IMR-90 (cell line): Measurements from ENCODE around the gene HECTD1. TPM values are rescaled to one million over a fixed set of nuclear protein-coding genes. Genes with fewer than 3 reads are reported as not detected.

Experiments used
- ATAC-seq: fragments of 200-7000 bp; cut with Tn5 transposase; 2 replicates; pipeline ENCODE4 v1.9.1; 2020; ENCODE audit warnings: low read depth, mild to moderate bottlenecking, moderate library complexity
- BruUV-seq: library from RNA; stranded (reverse); fragments of 400-500 nt; replicated peaks from 2 replicates; lab custom pipeline; 2021; lab: Mats Ljungman, UMichigan
- CTCF ChIA-PET: fragments of 300-600 bp; formaldehyde crosslinking; extraction: SDS; loops from one replicate; lab custom pipeline; 2021; ENCODE audit warnings: antibody characterized with exemption; lab: Yijun Ruan, JAX
- POLR2A ChIA-PET: fragments of 300-600 bp; sonication (Branson Sonifier 250); formaldehyde crosslinking; loops from one replicate; lab custom pipeline; 2022; ENCODE audit warnings: antibody characterized with exemption; ENCODE audit not compliant: unreplicated experiment; lab: Charles Lee
- DNase-seq: peaks from one replicate; pipeline ENCODE4 v3.0.0; 2013
- H2AFZ ChIP-seq: replicated peaks from 2 replicates; pipeline ENCODE3; 2013; ENCODE audit warnings: low read length, mild to moderate bottlenecking; ENCODE audit not compliant: poor library complexity
- H2AK5ac ChIP-seq: 2 replicates; pipeline ENCODE4 v1.6.1; 2013; ENCODE audit warnings: low read depth, low read length, inconsistent platforms
- H2AK9ac ChIP-seq: replicated peaks from 2 replicates; pipeline ENCODE3; 2013; ENCODE audit warnings: mild to moderate bottlenecking, low read depth, low read length, moderate library complexity; ENCODE audit not compliant: poor library complexity
- H2BK120ac ChIP-seq: 2 replicates; pipeline ENCODE4 v1.6.1; 2013; ENCODE audit warnings: low read depth, low read length, inconsistent platforms
- H2BK15ac ChIP-seq: 3 replicates; pipeline ENCODE4 v1.6.1; 2013; ENCODE audit warnings: low read depth, low read length, inconsistent platforms
- H2BK20ac ChIP-seq: 2 replicates; pipeline ENCODE4 v1.6.1; 2013; ENCODE audit warnings: low read depth, mild to moderate bottlenecking, inconsistent platforms, low read length, moderate library complexity
- H2BK5ac ChIP-seq: 2 replicates; pipeline ENCODE4 v1.6.1; 2013; ENCODE audit warnings: mild to moderate bottlenecking, low read depth, low read length, inconsistent platforms; ENCODE audit not compliant: poor library complexity, severe bottlenecking
- H3K14ac ChIP-seq: replicated peaks from 2 replicates; pipeline ENCODE4 v1.6.1; 2013; ENCODE audit warnings: low read depth, low read length, inconsistent platforms
- H3K18ac ChIP-seq: 2 replicates; pipeline ENCODE4 v1.6.1; 2013; ENCODE audit warnings: low read depth, low read length, control low read depth
- H3K23ac ChIP-seq: 2 replicates; pipeline ENCODE4 v1.6.1; 2013; ENCODE audit warnings: low read depth, low read length, inconsistent platforms
- H3K27ac ChIP-seq: 2 replicates; pipeline ENCODE4 v1.5.1; 2013; ENCODE audit warnings: mild to moderate bottlenecking, control low read depth, low read length; ENCODE audit not compliant: insufficient read depth
- H3K27me3 ChIP-seq: 2 replicates; pipeline ENCODE4 v1.6.1; 2013; ENCODE audit warnings: low read length; ENCODE audit not compliant: control insufficient read depth, insufficient read depth
- H3K36me3 ChIP-seq: 2 replicates; pipeline ENCODE4 v1.6.1; 2013; ENCODE audit warnings: low read length, mixed read lengths; ENCODE audit not compliant: control insufficient read depth, insufficient read depth
- H3K4ac ChIP-seq: 2 replicates; pipeline ENCODE4 v1.6.1; 2013; ENCODE audit warnings: low read depth, low read length, inconsistent platforms
- H3K4me1 ChIP-seq: 2 replicates; pipeline ENCODE4 v1.6.1; 2013; ENCODE audit warnings: low read length, mixed read lengths; ENCODE audit not compliant: control insufficient read depth, insufficient read depth
- H3K4me2 ChIP-seq: 2 replicates; pipeline ENCODE4 v1.6.1; 2013; ENCODE audit warnings: low read depth, mild to moderate bottlenecking, control low read depth, low read length, moderate library complexity
- H3K4me3 ChIP-seq: 2 replicates; pipeline ENCODE4 v1.5.1; 2013; ENCODE audit warnings: low read depth, mild to moderate bottlenecking, control low read depth, low read length, moderate library complexity; ENCODE audit not compliant: insufficient read depth
- H3K56ac ChIP-seq: 2 replicates; pipeline ENCODE4 v1.6.1; 2013; ENCODE audit warnings: low read length, inconsistent platforms; ENCODE audit not compliant: insufficient read depth; ENCODE audit errors: extremely low read depth
- H3K79me1 ChIP-seq, 2 experiments: 2 replicates each; pipeline ENCODE4 v1.6.1; 2013; ENCODE audit warnings: low read length in 2 of 2, inconsistent platforms in 1 of 2, low read depth in 1 of 2
- H3K9ac ChIP-seq: 2 replicates; pipeline ENCODE4 v1.6.1; 2013; ENCODE audit warnings: low read depth, low read length, control low read depth
- H3K9me1 ChIP-seq: 2 replicates; pipeline ENCODE4 v1.6.1; 2013; ENCODE audit warnings: low read length, inconsistent platforms; ENCODE audit not compliant: insufficient read depth
- H3K9me3 ChIP-seq: 2 replicates; pipeline ENCODE4 v1.6.1; 2013; ENCODE audit warnings: low read length; ENCODE audit not compliant: control insufficient read depth, insufficient read depth
- H4K20me1 ChIP-seq: 2 replicates; pipeline ENCODE4 v1.6.1; 2013; ENCODE audit warnings: low read length, inconsistent platforms; ENCODE audit not compliant: insufficient read depth
- H4K5ac ChIP-seq: 2 replicates; pipeline ENCODE4 v1.6.1; 2013; ENCODE audit warnings: mild to moderate bottlenecking, low read depth, low read length, control low read depth
- H4K8ac ChIP-seq, 2 experiments: 2 replicates each; pipeline ENCODE4 v1.6.1; 2013; ENCODE audit warnings: low read depth in 2 of 2, low read length in 2 of 2, control low read depth in 1 of 2, inconsistent platforms in 1 of 2
- H4K91ac ChIP-seq: 2 replicates; pipeline ENCODE4 v1.6.1; 2013; ENCODE audit warnings: low read depth, low read length, inconsistent platforms; ENCODE audit not compliant: insufficient read depth
- CEBPB ChIP-seq: IDR thresholded peaks from 2 replicates; pipeline ENCODE4 v1.6.1; 2012; ENCODE audit warnings: low read depth, low read length, improper control_type of control experiment
- CTCF ChIP-seq: conservative IDR thresholded peaks from 2 replicates; pipeline ENCODE4 v1.5.1; 2012; ENCODE audit warnings: mild to moderate bottlenecking, low read depth, low read length, improper control_type of control experiment
- FOS ChIP-seq: fragments of 150-350 bp; IDR thresholded peaks from 2 replicates; pipeline ENCODE4 v1.6.1; 2016; ENCODE audit warnings: low read depth, low read length
- MAFK ChIP-seq: IDR thresholded peaks from 2 replicates; pipeline ENCODE4 v1.6.1; 2012; ENCODE audit warnings: low read depth, low read length, improper control_type of control experiment
- MAZ ChIP-seq: IDR thresholded peaks from 2 replicates; pipeline ENCODE4 v1.6.1; 2012; ENCODE audit warnings: low read depth, mild to moderate bottlenecking, low read length, improper control_type of control experiment, moderate library complexity, borderline replicate concordance
- MXI1 ChIP-seq: IDR thresholded peaks from 2 replicates; pipeline ENCODE4 v1.6.1; 2012; ENCODE audit warnings: low read depth, mild to moderate bottlenecking, low read length, moderate library complexity, borderline replicate concordance
- NFE2L2 ChIP-seq: fragments of 150-350 bp; IDR thresholded peaks from 2 replicates; pipeline ENCODE4 v1.6.1; 2016; ENCODE audit warnings: low read depth, mild to moderate bottlenecking, low read length
- RCOR1 ChIP-seq: IDR thresholded peaks from 2 replicates; pipeline ENCODE4 v1.6.1; 2012; ENCODE audit warnings: mild to moderate bottlenecking, low read length, improper control_type of control experiment; ENCODE audit not compliant: insufficient replicate concordance
- RFX5 ChIP-seq: IDR thresholded peaks from 2 replicates; pipeline ENCODE4 v1.8.0; 2012; ENCODE audit warnings: low read depth, mild to moderate bottlenecking, low read length, moderate library complexity
- USF2 ChIP-seq: fragments of 150-350 bp; IDR thresholded peaks from 2 replicates; pipeline ENCODE4 v1.6.1; 2017; ENCODE audit warnings: mild to moderate bottlenecking, antibody characterized with exemption, low read length, low read depth
- WGBS, 2 experiments: methylation state at CpG; one replicate each; pipeline versions ENCODE4 v1.1.5 to v1.1.7; 2013; ENCODE audit warnings: missing lambda C conversion rate in 2 of 2; ENCODE audit not compliant: insufficient read length in 1 of 2; ENCODE audit errors: extremely low coverage in 2 of 2; 5-methylcytosine and 5-hydroxymethylcytosine counted together
- dilution Hi-C: fragments of 300-500 bp; cut with HindIII; formaldehyde crosslinking; loops from one replicate; pipeline ENCODE4 v1.14.3; 2018; ENCODE audit warnings: low sequenced_read_pairs; ENCODE audit not compliant: unreplicated experiment
- in situ Hi-C: fragments of 300-500 bp; cut with MboI; formaldehyde crosslinking; loops from 3 replicates; pipeline ENCODE4 v1.14.3; 2019; ENCODE audit warnings: low sequenced_read_pairs, inconsistent platforms, mixed read lengths
- intact Hi-C: fragments of 100-400 bp; cut with micrococcal nuclease; formaldehyde crosslinking; loops from 2 replicates; pipeline ENCODE4 v1.10.0; 2022
- polyA plus RNA-seq, 3 experiments: library from polyadenylated mRNA; depleted of rRNA; stranded (reverse); fragments of >200 nt; gene quantifications; 2 replicates each; pipeline ENCODE4 v1.2.3, GENCODE V29; 2012; ENCODE audit warnings: low replicate concordance in 1 of 3
- total RNA-seq: library from RNA; depleted of rRNA; stranded (reverse); fragments of >200 nt; gene quantifications from 2 replicates; pipeline ENCODE4 v1.2.3, GENCODE V29; 2012

Gene HECTD1
- total and polyA plus RNA-seq, 2 of the 4 experiments (the other 2 are of a cell fraction) = 48.5 to 228 TPM

GRCh38 chr14:31106768-31107167 is 100.8 kb downstream of the HECTD1 start:
- no peak overlapping the region for H3K4me2 ChIP-seq
- H3K79me1 ChIP-seq = peaks cover 5 to 10% of the 10 kb centered on the region in 2 experiments; a peak in 3 of 4 replicates
- no peak overlapping the region for H4K91ac ChIP-seq
- H3K9me3 ChIP-seq = no peaks in the 10 kb centered on the region
- no peak overlapping the region for H2BK15ac ChIP-seq
- ChIA-PET POLR2A (no interaction called here), CTCF (interaction anchor here (0.6 to 0.7 kb wide), 2 partner anchors 80 to 93 kb away, joined by 3 to 4 read pairs; partner anchors contain the start of gene STRN3)
- 0 out of 2 replicates have a peak, but pooled peaks cover 3% of the 10 kb centered on the region for H3K9me1 ChIP-seq
- no peak overlapping the region for H3K18ac ChIP-seq
- no peaks in the 10 kb centered on the region for H3K4me1 ChIP-seq
- H4K5ac ChIP-seq = no peak overlapping the region
- peak; percentile 56 for DNase-seq
- WGBS, 2 experiments = no CpG with 5 or more reads among the region's 3 CpGs
- H3K27me3 ChIP-seq = no peaks in the 10 kb centered on the region
- no peak for TF ChIP-seq FOS
- no peak for TF ChIP-seq RCOR1
- TF ChIP-seq MAFK = no peak
- no peak for TF ChIP-seq MAZ
- no peak for TF ChIP-seq RFX5
- no peak for TF ChIP-seq USF2
- no peak for TF ChIP-seq MXI1
- no peak for TF ChIP-seq NFE2L2
- no peak for TF ChIP-seq CEBPB
- no peak for TF ChIP-seq CTCF
- peak overlapping the region; percentile 42 for H2BK5ac ChIP-seq
- H2BK20ac ChIP-seq = no peak overlapping the region
- no peak overlapping the region for H3K27ac ChIP-seq
- H2AK9ac ChIP-seq = no peak overlapping the region
- intact Hi-C loops (no loop called here), in situ Hi-C loops (no loop called here), dilution Hi-C loops (no loop called here)
- H3K23ac ChIP-seq = no peak overlapping the region
- H2AFZ ChIP-seq = no peak overlapping the region
- no peak overlapping the region for H2AK5ac ChIP-seq
- peaks cover 38% of the 10 kb centered on the region for H3K36me3 ChIP-seq
- H2BK120ac ChIP-seq = no peak overlapping the region
- H4K8ac ChIP-seq = no peak overlapping the region
- BruUV-seq = TSS peak; percentile 99
- no peak overlapping the region for H3K14ac ChIP-seq
- no peak overlapping the region for H3K56ac ChIP-seq
- no peaks in the 10 kb centered on the region for H4K20me1 ChIP-seq
- ATAC-seq = 0 out of 2 replicates have a peak, but pooled peaks have one; percentile 17
- H3K4me3 ChIP-seq = no peak overlapping the region
- H3K4ac ChIP-seq = no peak overlapping the region
- H3K9ac ChIP-seq = no peak overlapping the region
